ENCODE measurements around the gene MZB1. TPM values are rescaled to one million over a fixed set of nuclear protein-coding genes. Genes with fewer than 3 reads are reported as not detected.
A peak's percentile ranks its signal among the peaks of the same experiment; 100 is the strongest.

Gene MZB1
- total and polyA plus RNA-seq, 2 of the 13 experiments (the other 11 are each of a cell fraction or from before 2014, with no cell fraction given): 0.31 to 0.40 TPM

DNA sequence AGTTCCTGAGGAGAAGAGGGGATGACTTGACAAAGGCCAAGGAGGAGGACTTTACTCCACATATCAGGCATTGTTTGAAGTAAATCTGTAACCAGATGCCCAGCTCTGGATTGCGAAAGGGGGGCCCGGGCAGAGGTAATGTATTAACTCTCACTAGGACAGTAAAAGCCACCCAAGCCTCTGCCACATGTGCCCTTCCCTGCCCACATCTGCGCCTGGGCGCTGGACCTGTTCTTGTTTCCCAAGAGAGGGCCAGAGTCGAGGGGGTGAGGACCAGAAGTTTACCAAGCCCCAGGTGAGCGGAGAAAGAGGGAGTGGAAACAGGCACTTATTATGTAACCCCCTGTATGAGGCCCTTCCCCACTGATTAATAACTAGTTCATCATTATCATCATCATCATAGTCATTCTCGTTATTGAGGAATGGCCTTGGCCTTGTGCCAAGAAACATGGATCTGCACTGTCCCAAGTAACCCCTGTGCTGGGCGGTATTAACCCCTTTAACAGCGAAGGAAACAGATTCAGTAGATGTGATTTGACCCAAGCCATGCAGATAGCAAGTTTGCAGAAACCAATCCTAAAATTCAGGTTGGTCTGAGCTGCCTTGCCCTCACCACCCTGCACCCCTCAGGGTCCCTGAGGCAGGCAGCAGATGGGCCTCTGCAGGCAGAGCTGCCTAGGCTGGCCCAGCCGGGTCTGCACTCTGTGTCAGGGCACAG, 6.3 kb downstream of the MZB1 start, which contains the start of gene SLC23A1 (continued):
- TF ChIP-seq, protein P1, sequence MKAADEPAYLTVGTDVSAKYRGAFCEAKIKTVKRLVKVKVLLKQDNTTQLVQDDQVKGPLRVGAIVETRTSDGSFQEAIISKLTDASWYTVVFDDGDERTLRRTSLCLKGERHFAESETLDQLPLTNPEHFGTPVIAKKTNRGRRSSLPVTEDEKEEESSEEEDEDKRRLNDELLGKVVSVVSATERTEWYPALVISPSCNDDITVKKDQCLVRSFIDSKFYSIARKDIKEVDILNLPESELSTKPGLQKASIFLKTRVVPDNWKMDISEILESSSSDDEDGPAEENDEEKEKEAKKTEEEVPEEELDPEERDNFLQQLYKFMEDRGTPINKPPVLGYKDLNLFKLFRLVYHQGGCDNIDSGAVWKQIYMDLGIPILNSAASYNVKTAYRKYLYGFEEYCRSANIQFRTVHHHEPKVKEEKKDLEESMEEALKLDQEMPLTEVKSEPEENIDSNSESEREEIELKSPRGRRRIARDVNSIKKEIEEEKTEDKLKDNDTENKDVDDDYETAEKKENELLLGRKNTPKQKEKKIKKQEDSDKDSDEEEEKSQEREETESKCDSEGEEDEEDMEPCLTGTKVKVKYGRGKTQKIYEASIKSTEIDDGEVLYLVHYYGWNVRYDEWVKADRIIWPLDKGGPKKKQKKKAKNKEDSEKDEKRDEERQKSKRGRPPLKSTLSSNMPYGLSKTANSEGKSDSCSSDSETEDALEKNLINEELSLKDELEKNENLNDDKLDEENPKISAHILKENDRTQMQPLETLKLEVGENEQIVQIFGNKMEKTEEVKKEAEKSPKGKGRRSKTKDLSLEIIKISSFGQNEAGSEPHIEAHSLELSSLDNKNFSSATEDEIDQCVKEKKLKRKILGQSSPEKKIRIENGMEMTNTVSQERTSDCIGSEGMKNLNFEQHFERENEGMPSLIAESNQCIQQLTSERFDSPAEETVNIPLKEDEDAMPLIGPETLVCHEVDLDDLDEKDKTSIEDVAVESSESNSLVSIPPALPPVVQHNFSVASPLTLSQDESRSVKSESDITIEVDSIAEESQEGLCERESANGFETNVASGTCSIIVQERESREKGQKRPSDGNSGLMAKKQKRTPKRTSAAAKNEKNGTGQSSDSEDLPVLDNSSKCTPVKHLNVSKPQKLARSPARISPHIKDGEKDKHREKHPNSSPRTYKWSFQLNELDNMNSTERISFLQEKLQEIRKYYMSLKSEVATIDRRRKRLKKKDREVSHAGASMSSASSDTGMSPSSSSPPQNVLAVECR (CRISPR knock-in tag; IDR thresholded peaks at IDR 0.05; ENCODE audit: borderline replicate concordance): peak; percentile 34; the same call in 1 of the 2 replicates
- TF ChIP-seq ZNF343 (CRISPR knock-in tag; IDR thresholded peaks at IDR 0.05) (no peak), THAP11 (CRISPR knock-in tag; IDR thresholded peaks at IDR 0.05) (0 out of 2 replicates have a peak, but pooled peaks have one; percentile 14), ATF1 (CRISPR knock-in tag; IDR thresholded peaks at IDR 0.05) (no peak), RAD51 (IDR thresholded peaks at IDR 0.05; ENCODE audit: borderline replicate concordance) (no peak), PHF5A (CRISPR knock-in tag; IDR thresholded peaks at IDR 0.05; ENCODE audit: low read depth, unreplicated experiment) (peak; percentile 29), ZNF652 (CRISPR knock-in tag; IDR thresholded peaks at IDR 0.05; ENCODE audit: borderline replicate concordance, low read depth) (peak; percentile 85), NCOA2 (CRISPR knock-in tag; IDR thresholded peaks at IDR 0.05) (no peak), SIX4 (CRISPR knock-in tag; IDR thresholded peaks at IDR 0.05) (peak; percentile 95), KMT2B (CRISPR knock-in tag; IDR thresholded peaks at IDR 0.05) (0 out of 2 replicates have a peak, but pooled peaks have one; percentile 32)
- TF ChIP-seq, protein P2, sequence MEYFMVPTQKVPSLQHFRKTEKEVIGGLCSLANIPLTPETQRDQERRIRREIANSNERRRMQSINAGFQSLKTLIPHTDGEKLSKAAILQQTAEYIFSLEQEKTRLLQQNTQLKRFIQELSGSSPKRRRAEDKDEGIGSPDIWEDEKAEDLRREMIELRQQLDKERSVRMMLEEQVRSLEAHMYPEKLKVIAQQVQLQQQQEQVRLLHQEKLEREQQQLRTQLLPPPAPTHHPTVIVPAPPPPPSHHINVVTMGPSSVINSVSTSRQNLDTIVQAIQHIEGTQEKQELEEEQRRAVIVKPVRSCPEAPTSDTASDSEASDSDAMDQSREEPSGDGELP (IDR thresholded peaks at IDR 0.05; ENCODE audit: borderline replicate concordance, low read depth): peak; percentile 28; the same call in 1 of the 2 replicates
- TF ChIP-seq, protein P3, sequence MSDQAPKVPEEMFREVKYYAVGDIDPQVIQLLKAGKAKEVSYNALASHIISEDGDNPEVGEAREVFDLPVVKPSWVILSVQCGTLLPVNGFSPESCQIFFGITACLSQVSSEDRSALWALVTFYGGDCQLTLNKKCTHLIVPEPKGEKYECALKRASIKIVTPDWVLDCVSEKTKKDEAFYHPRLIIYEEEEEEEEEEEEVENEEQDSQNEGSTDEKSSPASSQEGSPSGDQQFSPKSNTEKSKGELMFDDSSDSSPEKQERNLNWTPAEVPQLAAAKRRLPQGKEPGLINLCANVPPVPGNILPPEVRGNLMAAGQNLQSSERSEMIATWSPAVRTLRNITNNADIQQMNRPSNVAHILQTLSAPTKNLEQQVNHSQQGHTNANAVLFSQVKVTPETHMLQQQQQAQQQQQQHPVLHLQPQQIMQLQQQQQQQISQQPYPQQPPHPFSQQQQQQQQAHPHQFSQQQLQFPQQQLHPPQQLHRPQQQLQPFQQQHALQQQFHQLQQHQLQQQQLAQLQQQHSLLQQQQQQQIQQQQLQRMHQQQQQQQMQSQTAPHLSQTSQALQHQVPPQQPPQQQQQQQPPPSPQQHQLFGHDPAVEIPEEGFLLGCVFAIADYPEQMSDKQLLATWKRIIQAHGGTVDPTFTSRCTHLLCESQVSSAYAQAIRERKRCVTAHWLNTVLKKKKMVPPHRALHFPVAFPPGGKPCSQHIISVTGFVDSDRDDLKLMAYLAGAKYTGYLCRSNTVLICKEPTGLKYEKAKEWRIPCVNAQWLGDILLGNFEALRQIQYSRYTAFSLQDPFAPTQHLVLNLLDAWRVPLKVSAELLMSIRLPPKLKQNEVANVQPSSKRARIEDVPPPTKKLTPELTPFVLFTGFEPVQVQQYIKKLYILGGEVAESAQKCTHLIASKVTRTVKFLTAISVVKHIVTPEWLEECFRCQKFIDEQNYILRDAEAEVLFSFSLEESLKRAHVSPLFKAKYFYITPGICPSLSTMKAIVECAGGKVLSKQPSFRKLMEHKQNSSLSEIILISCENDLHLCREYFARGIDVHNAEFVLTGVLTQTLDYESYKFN (CRISPR knock-in tag; conservative IDR thresholded peaks at IDR 0.05): peak; percentile 78
- TF ChIP-seq, protein P4, sequence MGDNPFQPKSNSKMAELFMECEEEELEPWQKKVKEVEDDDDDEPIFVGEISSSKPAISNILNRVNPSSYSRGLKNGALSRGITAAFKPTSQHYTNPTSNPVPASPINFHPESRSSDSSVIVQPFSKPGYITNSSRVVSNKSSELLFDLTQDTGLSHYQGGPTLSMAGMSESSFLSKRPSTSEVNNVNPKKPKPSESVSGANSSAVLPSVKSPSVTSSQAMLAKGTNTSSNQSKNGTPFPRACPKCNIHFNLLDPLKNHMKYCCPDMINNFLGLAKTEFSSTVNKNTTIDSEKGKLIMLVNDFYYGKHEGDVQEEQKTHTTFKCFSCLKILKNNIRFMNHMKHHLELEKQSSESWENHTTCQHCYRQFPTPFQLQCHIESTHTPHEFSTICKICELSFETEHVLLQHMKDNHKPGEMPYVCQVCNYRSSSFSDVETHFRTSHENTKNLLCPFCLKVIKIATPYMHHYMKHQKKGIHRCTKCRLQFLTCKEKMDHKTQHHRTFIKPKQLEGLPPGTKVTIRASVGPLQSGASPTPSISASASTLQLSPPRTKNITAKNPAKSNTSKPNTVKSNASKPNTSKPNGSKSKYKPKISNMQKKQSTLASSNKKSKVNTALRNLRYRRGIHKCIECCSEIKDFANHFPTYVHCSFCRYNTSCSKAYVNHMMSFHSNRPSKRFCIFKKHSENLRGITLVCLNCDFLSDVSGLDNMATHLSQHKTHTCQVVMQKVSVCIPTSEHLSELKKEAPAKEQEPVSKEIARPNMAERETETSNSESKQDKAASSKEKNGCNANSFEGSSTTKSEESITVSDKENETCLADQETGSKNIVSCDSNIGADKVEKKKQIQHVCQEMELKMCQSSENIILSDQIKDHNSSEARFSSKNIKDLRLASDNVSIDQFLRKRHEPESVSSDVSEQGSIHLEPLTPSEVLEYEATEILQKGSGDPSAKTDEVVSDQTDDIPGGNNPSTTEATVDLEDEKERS (CRISPR knock-in tag; IDR thresholded peaks at IDR 0.05): 0 out of 2 replicates have a peak, but pooled peaks have one; percentile 42
- TF ChIP-seq, protein P5, sequence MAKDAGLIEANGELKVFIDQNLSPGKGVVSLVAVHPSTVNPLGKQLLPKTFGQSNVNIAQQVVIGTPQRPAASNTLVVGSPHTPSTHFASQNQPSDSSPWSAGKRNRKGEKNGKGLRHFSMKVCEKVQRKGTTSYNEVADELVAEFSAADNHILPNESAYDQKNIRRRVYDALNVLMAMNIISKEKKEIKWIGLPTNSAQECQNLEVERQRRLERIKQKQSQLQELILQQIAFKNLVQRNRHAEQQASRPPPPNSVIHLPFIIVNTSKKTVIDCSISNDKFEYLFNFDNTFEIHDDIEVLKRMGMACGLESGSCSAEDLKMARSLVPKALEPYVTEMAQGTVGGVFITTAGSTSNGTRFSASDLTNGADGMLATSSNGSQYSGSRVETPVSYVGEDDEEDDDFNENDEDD (CRISPR knock-in tag; IDR thresholded peaks at IDR 0.05; ENCODE audit: borderline replicate concordance): no peak
